Hematopoietic multipotent progenitor cell treated with erythropoietin and hydrocortisone succinate and interleukin-3 and kit ligand, for 8 days (in vitro differentiated cells): ENCODE results near the gene LCA5.
"Not testable (repeated sequence)": the region's sequence is repeated elsewhere in the genome, so short reads cannot be mapped to it uniquely, and the experiment has no call there.

Experiments
- DNase-seq: peaks from one replicate; pipeline ENCODE4 v3.0.0-alpha.2; 2015

Gene LCA5

GRCh38 chr6:79536585-79536953 lies 661 bp downstream of the LCA5 start:
- peak; percentile 53 for DNase-seq

- not testable (repeated sequence) for DNase-seq
These were observed 7.7 kb downstream of the LCA5 start for GRCh38 chr6:79529567-79529966.

- DNase-seq, result peak; percentile 18
These were observed 10.3 kb downstream of the LCA5 start for GRCh38 chr6:79526897-79527296.

- DNase-seq, result no peak
These were observed 11.7 kb downstream of the LCA5 start for GRCh38 chr6:79525272-79526100.

GRCh38 chr6:79524065-79524464 lies 13.2 kb downstream of the LCA5 start:
- DNase-seq, result no peak

GRCh38 chr6:79522609-79523008 lies 14.6 kb downstream of the LCA5 start:
- DNase-seq, result no peak

GRCh38 chr6:79520534-79520933 lies 16.7 kb downstream of the LCA5 start:
- no peak for DNase-seq

GRCh38 chr6:79518842-79519241 lies 18.4 kb downstream of the LCA5 start:
- peak; percentile 90 for DNase-seq

GRCh38 chr6:79515436-79515835 lies 21.8 kb downstream of the LCA5 start:
- no peak for DNase-seq

- no peak for DNase-seq
These were observed 24.1 kb downstream of the LCA5 start for GRCh38 chr6:79513111-79513510.

GRCh38 chr6:79512014-79512413 lies 25.2 kb downstream of the LCA5 start:
- no peak for DNase-seq

GRCh38 chr6:79510707-79511106 lies 26.5 kb downstream of the LCA5 start:
- no peak for DNase-seq

- no peak for DNase-seq
These were observed 31.0 kb downstream of the LCA5 start for GRCh38 chr6:79506251-79506650.

GRCh38 chr6:79504372-79504771 lies 32.9 kb downstream of the LCA5 start:
- no peak for DNase-seq

GRCh38 chr6:79498842-79499241 lies 38.4 kb downstream of the LCA5 start:
- no peak for DNase-seq

GRCh38 chr6:79495246-79495645 lies 42.0 kb downstream of the LCA5 start:
- DNase-seq, result no peak

GRCh38 chr6:79494841-79495240 lies 42.4 kb downstream of the LCA5 start:
- no peak for DNase-seq

- DNase-seq, result no peak
These were observed 66.5 kb downstream of the LCA5 start for GRCh38 chr6:79470728-79471127.

GRCh38 chr6:79469376-79470246 lies 67.6 kb downstream of the LCA5 start:
- DNase-seq, result no peak

GRCh38 chr6:79468587-79468986 lies 68.6 kb downstream of the LCA5 start:
- DNase-seq, result no peak

GRCh38 chr6:79468116-79468515 lies 69.1 kb downstream of the LCA5 start:
- DNase-seq, result no peak

- DNase-seq, result peak; percentile 66
These were observed 69.5 kb downstream of the LCA5 start for GRCh38 chr6:79467716-79468115.

GRCh38 chr6:79466207-79466834 lies 70.9 kb downstream of the LCA5 start:
- DNase-seq, result peak; percentile 46

- DNase-seq, result no peak
These were observed 71.8 kb downstream of the LCA5 start for GRCh38 chr6:79465381-79465780.
